Measurements from ENCODE around the gene SHISA5. TPM values are rescaled to one million over a fixed set of nuclear protein-coding genes. Genes with fewer than 3 reads are reported as not detected.

Gene SHISA5
- total and polyA plus RNA-seq, 10 of the 15 experiments (the other 5 are each of a cell fraction or from before 2014, with no cell fraction given): 17.1 to 148 (median 67.3) TPM

GRCh38 chr3:48435774-48436476 is 68.0 kb downstream of the SHISA5 start (continued):
- no peak for TF ChIP-seq ELK1 (IDR thresholded peaks at IDR 0.05; ENCODE audit: low read depth, low read length)
- TF ChIP-seq STAT1 (conservative IDR thresholded peaks at IDR 0.05): 0 out of 2 replicates have a peak, but pooled peaks have one; percentile 71
- TF ChIP-seq RB1 (IDR thresholded peaks at IDR 0.05; ENCODE audit: borderline replicate concordance): peak; percentile 86; the same call in 1 of the 2 replicates
- TF ChIP-seq TAF1 (IDR thresholded peaks at IDR 0.05; ENCODE audit: borderline replicate concordance, low read depth, low read length): no peak
- peak; percentile 32; the same call in 1 of the 2 replicates for TF ChIP-seq SPI1 (IDR thresholded peaks at IDR 0.05; ENCODE audit: borderline replicate concordance, insufficient read depth, low read depth, low read length)
- TF ChIP-seq NBN (IDR thresholded peaks at IDR 0.05): peak; percentile 85
- peak; percentile 46; the same call in 1 of the 2 replicates for TF ChIP-seq LARP7 (IDR thresholded peaks at IDR 0.05)
- TF ChIP-seq CTCF (IDR thresholded peaks at IDR 0.05 in 2 of 3, conservative IDR thresholded peaks at IDR 0.05 in 1 of 3; ENCODE audit: control insufficient read depth in 2 of 3, extremely low read depth in 1 of 3, insufficient read depth in 1 of 3, low read depth in 3 of 3, low read length in 3 of 3): peak; percentile 100; a peak in 5 of 6 replicates
- TF ChIP-seq KLF5 (IDR thresholded peaks at IDR 0.05; ENCODE audit: partially characterized antibody): peak; percentile 55
- peak; percentile 43 for TF ChIP-seq RELA (IDR thresholded peaks at IDR 0.05; ENCODE audit: borderline replicate concordance, partially characterized antibody)
- no peak for TF ChIP-seq SMAD1 (IDR thresholded peaks at IDR 0.05; ENCODE audit: low read depth, partially characterized antibody)
